Measurements from ENCODE around the gene PIP4P1. TPM values are rescaled to one million over a fixed set of nuclear protein-coding genes. Genes with fewer than 3 reads are reported as not detected.
"Not testable (repeated sequence)": the region's sequence is repeated elsewhere in the genome, so short reads cannot be mapped to it uniquely, and the experiment has no call there.

Gene PIP4P1
- total RNA-seq, result 36.0 and 40.8 TPM in 2 replicates
- long read RNA-seq, partial matches to known transcripts, result 2 of 2 reads
- long read RNA-seq, other reads (novel, unspliced or antisense), result 0 of 2 reads

- peaks cover 8% of the 10 kb centered on the region for H3K36me3 Mint-ChIP-seq (ENCODE audit: low read depth)
- H3K4me1 Mint-ChIP-seq, result peaks cover 22% of the 10 kb centered on the region
- peak within 1 kb of the TSS; percentile 94 for H3K4me3 Mint-ChIP-seq
- peak; percentile 94 for DNase-seq (ENCODE audit: low read depth, low spot score)
- peaks cover 3% of the 10 kb centered on the region for H3K9me3 Mint-ChIP-seq
- H3K27ac Mint-ChIP-seq (ENCODE audit: unreplicated experiment), result peak within 1 kb of the TSS; percentile 29
- TF ChIP-seq, protein P1, sequence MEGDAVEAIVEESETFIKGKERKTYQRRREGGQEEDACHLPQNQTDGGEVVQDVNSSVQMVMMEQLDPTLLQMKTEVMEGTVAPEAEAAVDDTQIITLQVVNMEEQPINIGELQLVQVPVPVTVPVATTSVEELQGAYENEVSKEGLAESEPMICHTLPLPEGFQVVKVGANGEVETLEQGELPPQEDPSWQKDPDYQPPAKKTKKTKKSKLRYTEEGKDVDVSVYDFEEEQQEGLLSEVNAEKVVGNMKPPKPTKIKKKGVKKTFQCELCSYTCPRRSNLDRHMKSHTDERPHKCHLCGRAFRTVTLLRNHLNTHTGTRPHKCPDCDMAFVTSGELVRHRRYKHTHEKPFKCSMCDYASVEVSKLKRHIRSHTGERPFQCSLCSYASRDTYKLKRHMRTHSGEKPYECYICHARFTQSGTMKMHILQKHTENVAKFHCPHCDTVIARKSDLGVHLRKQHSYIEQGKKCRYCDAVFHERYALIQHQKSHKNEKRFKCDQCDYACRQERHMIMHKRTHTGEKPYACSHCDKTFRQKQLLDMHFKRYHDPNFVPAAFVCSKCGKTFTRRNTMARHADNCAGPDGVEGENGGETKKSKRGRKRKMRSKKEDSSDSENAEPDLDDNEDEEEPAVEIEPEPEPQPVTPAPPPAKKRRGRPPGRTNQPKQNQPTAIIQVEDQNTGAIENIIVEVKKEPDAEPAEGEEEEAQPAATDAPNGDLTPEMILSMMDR (conservative IDR thresholded peaks at IDR 0.05), result no peak
- H3K27me3 Mint-ChIP-seq (ENCODE audit: low read depth), result peaks cover 14% of the 10 kb centered on the region
Measured at GRCh38 chr14:20461225-20462141, at the start of gene PIP4P1. Gene PIP4P1, minus strand, starts transcription at chr14:20461434. Its CDS starts 109 bp downstream, at chr14:20461325.

- no peak for DNase-seq (ENCODE audit: low read depth, low spot score)
- Mint-ChIP-seq H3K4me3 (no peak overlapping the region), H3K9me3 (peaks cover 5% of the 10 kb centered on the region), H3K36me3 (ENCODE audit: low read depth) (no peaks in the 10 kb centered on the region), H3K27me3 (ENCODE audit: low read depth) (peaks cover 24% of the 10 kb centered on the region), H3K4me1 (no peaks in the 10 kb centered on the region), H3K27ac (ENCODE audit: unreplicated experiment) (no peak overlapping the region)
- TF ChIP-seq, protein P1 (conservative IDR thresholded peaks at IDR 0.05), result no peak
Measured at GRCh38 chr14:20508367-20508766, 47.1 kb upstream of the PIP4P1 start.

DNA sequence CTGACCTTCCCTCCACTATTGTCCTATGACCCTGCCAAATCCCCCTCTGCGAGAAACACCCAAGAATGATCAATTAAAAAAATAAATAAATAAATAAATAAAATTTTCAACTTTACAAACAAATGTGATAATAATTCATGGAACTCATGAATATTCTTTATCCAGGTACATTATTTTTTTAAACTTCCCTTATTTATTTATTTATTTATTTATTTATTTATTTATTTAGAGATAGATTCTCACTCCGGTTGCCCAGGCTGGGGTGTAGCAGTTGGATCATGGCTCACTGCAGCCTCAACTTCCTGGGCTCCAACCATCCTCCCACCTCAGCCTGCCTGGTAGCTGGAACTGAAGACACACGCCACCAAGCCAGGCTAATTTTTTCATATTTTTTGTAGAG lies 46.3 kb upstream of the PIP4P1 start:
- H3K4me1 Mint-ChIP-seq, H3K4me3 Mint-ChIP-seq: not testable (repeated sequence)
- peaks cover 17% of the 10 kb centered on the region for H3K27me3 Mint-ChIP-seq (ENCODE audit: low read depth)

DNA sequence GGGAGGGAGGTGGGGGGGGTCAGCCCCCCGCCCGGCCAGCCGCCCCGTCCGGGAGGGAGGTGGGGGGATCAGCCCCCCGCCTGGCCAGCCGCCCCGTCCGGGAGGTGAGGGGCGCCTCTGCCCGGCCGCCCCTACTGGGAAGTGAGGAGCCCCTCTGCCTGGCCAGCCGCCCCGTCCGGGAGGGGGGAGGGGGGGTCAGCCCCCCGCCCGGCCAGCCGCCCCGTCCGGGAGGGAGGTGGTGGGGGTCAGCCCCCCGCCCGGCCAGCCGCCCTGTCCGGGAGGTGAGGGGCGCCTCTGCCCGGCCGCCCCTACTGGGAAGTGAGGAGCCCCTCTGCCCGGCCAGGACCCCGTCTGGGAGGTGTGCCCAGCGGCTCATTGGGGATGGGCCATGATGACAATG lies 45.5 kb upstream of the PIP4P1 start:
- H3K9me3 Mint-ChIP-seq, result not testable (repeated sequence)

More for the DNA sequence above, 46.3 kb upstream of the PIP4P1 start:
- H3K9me3 Mint-ChIP-seq; H3K27ac Mint-ChIP-seq (ENCODE audit: unreplicated experiment); H3K36me3 Mint-ChIP-seq (ENCODE audit: low read depth); DNase-seq (ENCODE audit: low read depth, low spot score): not testable (repeated sequence)

DNA sequence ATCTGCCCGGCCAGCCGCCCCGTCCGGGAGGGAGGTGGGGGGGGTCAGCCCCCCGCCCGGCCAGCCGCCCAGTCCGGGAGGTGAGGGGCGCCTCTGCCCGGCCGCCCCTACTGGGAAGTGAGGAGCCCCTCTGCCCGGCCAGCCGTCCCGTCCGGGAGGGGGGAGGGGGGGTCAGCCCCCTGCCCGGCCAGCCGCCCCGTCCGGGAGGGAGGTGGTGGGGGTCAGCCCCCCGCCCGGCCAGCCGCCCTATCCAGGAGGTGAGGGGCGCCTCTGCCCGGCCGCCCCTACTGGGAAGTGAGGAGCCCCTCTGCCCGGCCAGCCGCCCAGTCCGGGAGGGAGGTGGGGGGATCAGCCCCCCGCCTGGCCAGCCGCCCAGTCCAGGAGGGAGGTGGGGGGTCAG lies 45.0 kb upstream of the PIP4P1 start:
- H3K4me3 Mint-ChIP-seq; H3K27ac Mint-ChIP-seq (ENCODE audit: unreplicated experiment); H3K27me3 Mint-ChIP-seq (ENCODE audit: low read depth); H3K4me1 Mint-ChIP-seq; H3K9me3 Mint-ChIP-seq; H3K36me3 Mint-ChIP-seq (ENCODE audit: low read depth); DNase-seq (ENCODE audit: low read depth, low spot score): not testable (repeated sequence)

More for the DNA sequence above, 45.5 kb upstream of the PIP4P1 start:
- not testable (repeated sequence) for H3K36me3 Mint-ChIP-seq (ENCODE audit: low read depth); H3K4me3 Mint-ChIP-seq; DNase-seq (ENCODE audit: low read depth, low spot score); H3K27ac Mint-ChIP-seq (ENCODE audit: unreplicated experiment); H3K4me1 Mint-ChIP-seq
- peaks cover 11% of the 10 kb centered on the region for H3K27me3 Mint-ChIP-seq (ENCODE audit: low read depth)

- Mint-ChIP-seq H3K27me3 (ENCODE audit: low read depth) (no peaks in the 10 kb centered on the region), H3K27ac (ENCODE audit: unreplicated experiment) (no peak overlapping the region), H3K9me3 (peaks cover 4% of the 10 kb centered on the region), H3K4me3 (no peak overlapping the region), H3K4me1 (no peaks in the 10 kb centered on the region), H3K36me3 (ENCODE audit: low read depth) (no peaks in the 10 kb centered on the region)
- DNase-seq (ENCODE audit: low read depth, low spot score), result no peak
- TF ChIP-seq, protein P1 (conservative IDR thresholded peaks at IDR 0.05), result no peak
Measured at GRCh38 chr14:20503898-20504297, 42.7 kb upstream of the PIP4P1 start.

GRCh38 chr14:20501346-20501745 lies 40.1 kb upstream of the PIP4P1 start:
- TF ChIP-seq, protein P1 (conservative IDR thresholded peaks at IDR 0.05), result no peak
- Mint-ChIP-seq H3K4me3 (no peak overlapping the region), H3K9me3 (peaks cover 4% of the 10 kb centered on the region), H3K36me3 (ENCODE audit: low read depth) (no peaks in the 10 kb centered on the region), H3K4me1 (no peaks in the 10 kb centered on the region), H3K27ac (ENCODE audit: unreplicated experiment) (no peak overlapping the region), H3K27me3 (ENCODE audit: low read depth) (no peaks in the 10 kb centered on the region)
- DNase-seq (ENCODE audit: low read depth, low spot score), result no peak

Measured in neural crest cell (in vitro differentiated cells).